Stimulated activated naive CD8-positive, alpha-beta T cell treated with anti-CD3 and anti-CD28 coated beads, Interleukin-15, amount 100 ng/mL, for 72 hours (primary cell): ENCODE results near the gene CTNNA2.

ENCODE experiments used
- ATAC-seq: fragments of 150-1000 bp; cut with Tn5 transposase; 2 replicates; pipeline ENCODE4 v1.10.0; 2021; ENCODE audit warnings: mild to moderate bottlenecking, moderate library complexity
- DNase-seq, 2 donors: peaks; one replicate each; pipeline ENCODE4 v3.0.0; 2021 to 2022
- H3K27ac Mint-ChIP-seq, 2 donors: one replicate each; pipeline ENCODE4 v1.8.0; 2022; ENCODE audit warnings: mild to moderate bottlenecking in 2 of 2, mixed read lengths in 2 of 2, moderate library complexity in 2 of 2
- H3K27me3 Mint-ChIP-seq: one replicate; pipeline ENCODE4 v1.8.0; 2022; ENCODE audit warnings: mixed read lengths
- H3K4me1 Mint-ChIP-seq: one replicate; pipeline ENCODE4 v1.8.0; 2022; ENCODE audit warnings: mild to moderate bottlenecking, mixed read lengths
- H3K4me3 Mint-ChIP-seq, 2 donors: one replicate each; pipeline ENCODE4 v1.8.0; 2022; ENCODE audit warnings: mild to moderate bottlenecking in 2 of 2, mixed read lengths in 2 of 2, moderate library complexity in 1 of 2
- H3K9me3 Mint-ChIP-seq, 2 donors: one replicate each; pipeline ENCODE4 v1.8.0; 2022; ENCODE audit warnings: mixed read lengths in 2 of 2

The CTNNA2 gene

DNA sequence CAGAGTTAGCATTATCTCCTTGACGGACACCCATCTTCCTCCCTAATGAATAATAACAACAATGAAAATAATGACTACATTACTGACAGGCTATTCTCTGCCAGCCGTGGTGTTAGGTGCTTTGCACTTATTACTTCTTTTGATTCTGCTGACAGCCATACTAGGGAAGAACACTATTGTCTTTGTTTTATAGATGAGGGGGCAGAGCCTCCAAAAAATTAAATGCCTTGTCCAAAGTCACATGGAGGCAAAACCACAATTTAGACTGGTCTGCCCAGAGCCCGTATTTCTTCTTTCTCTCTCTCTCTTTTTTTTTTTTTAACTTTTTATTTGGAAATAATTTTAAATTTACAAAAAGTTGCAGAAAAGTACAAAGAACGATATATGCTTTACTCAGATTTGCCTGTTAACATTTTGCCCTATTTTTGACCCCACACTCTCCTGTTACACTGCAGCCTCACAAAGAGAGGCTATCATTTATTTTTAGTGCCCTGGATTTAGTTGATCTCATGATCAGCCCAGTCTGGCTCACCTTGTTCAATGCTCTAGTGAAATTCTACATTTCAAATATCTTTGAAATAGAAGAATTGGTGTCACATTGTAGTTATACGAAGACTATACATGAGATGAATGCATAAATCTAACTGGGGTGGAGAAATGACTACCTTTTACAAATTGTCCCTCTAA, 422.3 kb downstream of the CTNNA2 start:
- Mint-ChIP-seq H3K27ac (no peak overlapping the region), H3K27me3 (peaks cover 21% of the 10 kb centered on the region)

DNA sequence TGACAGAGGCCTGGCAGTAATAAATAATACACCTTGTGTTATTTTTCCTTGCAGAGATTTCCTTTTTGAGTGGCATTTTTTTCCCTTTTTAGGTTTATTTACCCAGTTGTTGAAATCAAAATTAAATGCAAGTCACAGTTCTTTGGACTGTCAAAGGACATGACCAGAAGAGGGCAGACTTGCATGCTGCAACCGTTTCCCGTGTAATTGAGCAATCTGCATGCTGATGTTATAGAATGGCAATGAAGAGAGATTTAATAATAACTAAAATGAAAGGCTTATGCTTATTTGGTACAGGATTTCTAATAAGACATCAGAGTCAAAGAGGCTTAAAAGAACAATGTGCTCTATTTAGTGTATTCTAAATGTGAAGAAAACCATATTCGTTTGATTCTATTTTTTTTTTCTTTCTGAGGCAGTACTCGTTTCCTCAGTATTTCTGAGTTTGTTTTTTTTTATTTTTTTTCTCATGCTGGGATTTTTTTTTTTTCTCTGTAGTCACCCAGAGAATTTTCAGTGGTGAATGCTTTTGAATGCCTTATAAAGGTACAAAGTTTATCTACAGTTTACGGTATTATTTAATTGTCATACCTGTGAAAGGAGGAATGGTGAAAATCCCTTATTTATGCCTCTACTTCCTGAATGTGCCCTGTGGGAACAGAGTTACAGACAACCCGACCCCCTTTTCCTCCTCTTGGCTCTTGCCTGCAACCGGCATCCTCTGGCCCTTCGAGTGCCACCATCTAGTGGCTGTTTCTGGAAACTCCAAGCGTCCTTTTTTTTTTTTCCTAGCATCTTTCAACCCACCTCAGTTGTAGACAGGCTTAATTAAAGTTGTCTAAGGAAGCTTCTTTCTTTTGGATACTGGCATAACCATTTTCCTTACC, 423.2 kb downstream of the CTNNA2 start:
- Mint-ChIP-seq H3K4me1 (peaks cover 6% of the 10 kb centered on the region), H3K27me3 (peaks cover 21% of the 10 kb centered on the region), H3K4me3 (no peak overlapping the region), H3K27ac (peak overlapping the region in 1 of 2 donors; percentile 58), H3K9me3 (no peaks in the 10 kb centered on the region)
- ATAC-seq: no peak
- peak; percentile 0 to 11 for DNase-seq

More for the DNA sequence above, 422.3 kb downstream of the CTNNA2 start:
- Mint-ChIP-seq H3K4me1 (peaks cover 6% of the 10 kb centered on the region), H3K4me3 (no peak overlapping the region), H3K9me3 (no peaks in the 10 kb centered on the region)
- DNase-seq (no peak), ATAC-seq (no peak)

DNA sequence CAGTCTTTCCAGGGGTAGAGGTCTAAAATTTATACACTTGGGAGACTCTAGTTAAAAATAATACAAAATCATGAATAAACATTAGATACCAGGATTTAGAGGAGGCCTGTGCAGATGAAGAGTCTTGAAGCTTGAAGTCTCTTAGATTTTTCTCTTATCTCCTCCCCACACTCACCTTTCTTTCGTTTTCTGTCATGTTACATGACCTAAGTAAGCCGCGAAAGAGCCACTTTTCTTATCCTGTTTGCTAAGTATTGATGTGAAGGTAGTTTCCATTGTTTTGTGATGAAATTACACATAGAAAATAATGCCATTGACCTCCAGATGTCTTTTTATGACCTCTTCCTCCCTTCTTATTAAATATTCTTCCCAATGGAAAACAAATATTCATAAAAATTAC, 423.9 kb downstream of the CTNNA2 start:
- peaks cover 21% of the 10 kb centered on the region for H3K27me3 Mint-ChIP-seq
- no peaks in the 10 kb centered on the region for H3K9me3 Mint-ChIP-seq
- DNase-seq (no peak), ATAC-seq (no peak)
- H3K27ac Mint-ChIP-seq: no peak overlapping the region
- no peak overlapping the region for H3K4me3 Mint-ChIP-seq
- peaks cover 6% of the 10 kb centered on the region for H3K4me1 Mint-ChIP-seq

DNA sequence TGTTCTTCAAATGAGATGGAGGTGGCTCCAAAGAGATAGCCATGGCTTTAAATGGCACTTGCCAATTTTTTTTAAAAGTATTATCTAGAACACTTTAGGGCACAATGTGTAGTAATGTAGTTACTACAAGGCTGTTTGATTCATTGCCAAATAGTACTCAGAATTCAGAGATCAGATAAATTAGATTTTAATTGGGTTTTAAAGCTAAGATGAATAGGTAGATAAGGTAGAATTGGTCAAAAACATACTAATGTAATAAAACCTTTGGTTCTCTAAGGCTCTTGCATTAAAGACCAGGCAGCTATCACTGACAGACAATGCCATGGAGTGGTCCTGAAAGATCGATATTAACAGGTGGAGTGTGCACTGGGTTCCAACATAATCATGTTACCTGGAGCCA, 425.8 kb downstream of the CTNNA2 start:
- DNase-seq: no peak
- Mint-ChIP-seq H3K4me1 (peaks cover 6% of the 10 kb centered on the region), H3K27ac (no peak overlapping the region), H3K4me3 (no peak overlapping the region), H3K9me3 (no peaks in the 10 kb centered on the region), H3K27me3 (peaks cover 21% of the 10 kb centered on the region)
- no peak for ATAC-seq

DNA sequence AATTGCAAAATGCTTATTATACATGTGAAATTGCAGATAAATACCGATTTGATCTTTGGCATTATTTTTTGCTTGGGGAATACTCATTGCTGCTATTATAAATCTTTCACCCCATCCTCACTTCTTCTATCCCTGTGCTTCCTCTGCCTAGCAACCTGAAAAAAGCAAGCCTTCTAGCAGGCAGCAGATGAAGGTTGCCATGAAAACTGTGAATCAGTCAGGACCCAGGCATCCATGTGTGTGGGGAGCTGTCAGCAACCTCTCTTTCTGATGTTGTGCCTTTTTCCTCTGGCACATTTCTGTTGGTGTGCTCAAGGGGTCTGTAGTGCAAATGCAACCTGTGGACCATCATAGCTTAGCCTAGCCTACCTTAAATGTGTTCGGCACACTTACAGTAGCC, 427.5 kb downstream of the CTNNA2 start:
- Mint-ChIP-seq H3K4me3 (no peak overlapping the region), H3K27me3 (peaks cover 20% of the 10 kb centered on the region), H3K9me3 (no peaks in the 10 kb centered on the region), H3K27ac (no peak overlapping the region), H3K4me1 (peaks cover 6% of the 10 kb centered on the region)
- ATAC-seq (no peak), DNase-seq (no peak)

DNA sequence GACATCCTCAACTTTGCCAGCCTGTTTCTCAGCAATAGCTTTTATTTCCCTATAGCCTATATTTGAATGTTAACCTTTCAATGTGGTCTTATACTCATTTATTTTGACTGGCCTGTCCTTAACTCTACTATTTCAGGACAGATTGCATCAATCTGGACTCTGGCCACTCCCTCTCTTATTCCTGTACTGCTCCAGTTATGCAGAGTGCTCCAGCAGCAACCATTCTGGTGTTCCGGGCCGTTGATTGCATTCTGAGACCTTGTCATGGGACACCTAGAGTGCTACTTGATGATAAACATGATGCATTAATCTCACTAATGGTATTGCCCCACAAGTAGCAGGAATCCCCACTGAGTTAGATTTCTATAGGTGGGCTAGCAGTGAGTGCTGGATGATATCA, 428.3 kb downstream of the CTNNA2 start:
- H3K27me3 Mint-ChIP-seq: peaks cover 13% of the 10 kb centered on the region
- H3K4me3 Mint-ChIP-seq: no peak overlapping the region
- no peak for ATAC-seq
- peak overlapping the region in 1 of 2 donors; percentile 12 for H3K27ac Mint-ChIP-seq
- no peak for DNase-seq
- H3K9me3 Mint-ChIP-seq: no peaks in the 10 kb centered on the region
- peaks cover 4% of the 10 kb centered on the region for H3K4me1 Mint-ChIP-seq

DNA sequence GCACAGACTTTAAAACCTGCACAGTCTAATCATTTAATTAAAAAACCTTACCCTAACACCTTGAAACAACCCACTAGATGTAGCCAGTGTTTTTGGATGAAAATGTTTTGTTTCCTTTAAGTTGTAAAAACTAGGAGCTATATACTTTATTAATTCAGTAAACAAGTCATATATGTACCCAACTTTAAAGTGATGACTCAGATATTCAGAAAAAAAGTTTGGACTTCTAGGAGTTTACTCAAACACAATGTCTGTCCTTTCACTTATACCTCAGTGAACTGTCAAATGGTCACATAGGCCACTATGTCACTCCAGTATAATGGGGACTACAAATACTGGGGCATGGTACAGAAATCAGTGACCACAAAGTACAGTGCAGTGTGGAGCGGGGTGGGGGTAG, 431.4 kb downstream of the CTNNA2 start:
- ATAC-seq: no peak
- Mint-ChIP-seq H3K27me3 (no peaks in the 10 kb centered on the region), H3K27ac (no peak overlapping the region), H3K4me1 (no peaks in the 10 kb centered on the region), H3K4me3 (no peak overlapping the region), H3K9me3 (peaks cover 0 to 4% of the 10 kb centered on the region in 2 donors)
- no peak for DNase-seq

DNA sequence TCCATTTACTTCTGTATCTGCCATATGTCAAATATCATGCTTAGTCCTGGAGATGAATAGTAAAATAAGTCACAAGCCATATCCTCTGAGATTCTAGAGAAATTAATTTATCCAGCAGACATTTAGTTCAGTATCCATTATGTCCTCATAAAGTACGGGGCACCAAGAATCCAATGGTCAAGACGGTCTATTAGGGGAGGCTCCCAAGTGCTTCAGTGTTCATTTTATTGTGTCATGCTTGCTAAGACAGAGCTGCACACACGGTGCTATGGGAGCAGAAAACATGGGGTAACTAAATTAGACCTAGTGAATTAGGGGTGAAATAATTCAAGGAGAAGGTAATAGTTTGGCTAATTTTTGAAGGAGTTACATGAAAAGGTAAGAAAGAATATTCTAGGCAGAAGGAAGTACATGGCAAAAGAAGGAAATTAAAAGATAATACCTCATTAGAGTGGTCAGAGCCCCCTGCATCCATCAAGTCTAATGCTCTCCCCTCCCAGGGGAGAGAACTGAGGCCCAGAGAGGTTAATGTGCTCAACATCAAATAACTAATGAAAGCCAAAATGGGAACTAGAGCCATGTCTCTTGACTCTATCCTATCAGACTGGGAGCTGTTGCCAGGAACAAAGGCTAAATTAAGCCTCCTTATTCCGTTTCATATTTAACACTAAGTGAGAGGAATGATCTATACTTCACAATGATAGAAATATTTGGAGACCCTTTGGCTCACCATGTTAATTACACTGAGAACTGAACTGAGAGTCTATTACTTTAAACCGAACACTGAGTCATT, 433.0 kb downstream of the CTNNA2 start:
- no peaks in the 10 kb centered on the region for H3K27me3 Mint-ChIP-seq
- DNase-seq: no peak
- no peaks in the 10 kb centered on the region for H3K4me1 Mint-ChIP-seq
- H3K9me3 Mint-ChIP-seq: peaks cover 0 to 4% of the 10 kb centered on the region in 2 donors
- H3K27ac Mint-ChIP-seq: no peak overlapping the region
- no peak overlapping the region for H3K4me3 Mint-ChIP-seq
- no peak for ATAC-seq

DNA sequence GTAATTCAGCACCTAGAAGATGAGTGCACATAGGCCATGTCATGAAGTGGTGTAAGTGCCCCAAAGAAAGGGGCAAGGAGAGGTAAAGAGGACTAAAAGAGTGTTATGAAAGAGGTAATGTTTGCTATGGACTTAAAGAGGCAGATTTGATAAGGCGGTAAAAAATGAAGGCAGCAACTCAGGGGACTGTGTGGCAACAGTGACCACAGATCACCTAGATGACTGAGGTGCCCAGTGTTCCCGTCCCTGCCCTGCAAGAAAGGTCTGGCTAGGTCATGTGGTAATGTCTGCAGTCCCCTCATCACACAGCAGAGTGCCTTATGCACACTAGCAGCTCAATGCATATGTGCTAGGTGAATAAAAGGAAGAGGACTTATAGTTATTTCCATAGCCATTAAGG, 434.9 kb downstream of the CTNNA2 start:
- Mint-ChIP-seq H3K4me3 (no peak overlapping the region), H3K27ac (no peak overlapping the region), H3K27me3 (no peaks in the 10 kb centered on the region), H3K9me3 (peaks cover 4 to 8% of the 10 kb centered on the region in 2 donors), H3K4me1 (no peaks in the 10 kb centered on the region)
- no peak for DNase-seq
- no peak for ATAC-seq

DNA sequence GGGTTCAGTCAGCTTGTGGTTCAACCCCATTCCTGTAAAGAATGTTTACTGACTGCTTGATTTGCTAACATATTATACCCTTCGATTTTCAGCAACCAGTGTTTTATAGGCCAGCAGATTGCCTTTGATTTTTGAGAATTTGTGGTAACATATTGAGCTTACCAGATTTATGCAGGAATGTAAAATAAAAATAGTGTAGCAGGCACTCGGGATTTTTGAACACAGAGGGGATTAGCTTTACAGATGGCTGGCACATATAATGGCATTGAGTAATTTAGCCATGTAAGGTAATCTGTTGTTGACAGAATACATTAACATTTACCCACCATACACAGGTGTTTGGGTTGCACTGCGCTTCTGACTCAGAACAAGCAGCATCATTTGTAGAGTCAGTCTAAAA, 437.7 kb downstream of the CTNNA2 start:
- no peak for ATAC-seq
- Mint-ChIP-seq H3K27ac (no peak overlapping the region), H3K4me1 (no peaks in the 10 kb centered on the region), H3K9me3 (peaks cover 8 to 12% of the 10 kb centered on the region in 2 donors), H3K27me3 (no peaks in the 10 kb centered on the region), H3K4me3 (no peak overlapping the region)
- no peak for DNase-seq

DNA sequence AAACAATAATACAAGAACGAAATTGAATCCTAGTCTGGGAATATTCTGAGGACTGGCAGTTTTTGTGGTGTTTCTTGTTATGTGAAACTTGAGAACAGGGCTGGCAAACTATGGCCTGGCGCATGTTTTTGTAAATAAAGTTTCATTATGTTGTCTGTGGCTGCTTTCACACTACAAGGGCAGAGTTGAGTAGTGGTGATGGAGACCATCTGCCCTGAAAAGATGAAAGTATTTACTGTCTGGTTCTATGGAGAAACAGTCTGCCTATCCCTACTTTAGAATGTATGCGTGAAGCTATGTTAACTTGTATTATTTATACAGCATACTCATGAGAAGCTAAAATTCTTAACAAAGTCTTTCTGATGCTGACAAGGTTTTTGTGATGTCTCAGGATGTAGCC, 439.8 kb downstream of the CTNNA2 start:
- Mint-ChIP-seq H3K27me3 (peaks cover 2% of the 10 kb centered on the region), H3K27ac (no peak overlapping the region), H3K4me1 (no peaks in the 10 kb centered on the region), H3K9me3 (peaks cover 11 to 18% of the 10 kb centered on the region in 2 donors), H3K4me3 (no peak overlapping the region)
- no peak for ATAC-seq
- no peak for DNase-seq

DNA sequence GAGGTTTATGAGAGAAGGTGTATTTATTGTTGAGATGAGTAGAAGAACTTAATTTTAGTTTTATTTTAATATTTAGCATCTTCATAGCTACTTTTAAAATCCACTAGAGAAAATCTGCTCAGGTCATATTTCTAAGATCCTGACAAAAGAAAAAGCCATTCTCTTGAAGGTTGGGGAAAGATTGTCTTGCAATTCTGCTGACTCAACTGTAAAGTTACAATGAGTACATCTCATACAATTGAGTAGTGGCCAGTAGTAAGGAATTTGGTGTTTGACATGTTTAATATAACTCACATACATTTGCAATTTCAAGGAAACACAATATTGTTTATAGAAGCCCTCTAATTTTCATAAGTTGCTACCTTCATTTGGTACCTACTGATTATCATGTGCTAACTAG, 447.2 kb downstream of the CTNNA2 start:
- Mint-ChIP-seq H3K27ac (no peak overlapping the region), H3K9me3 (peaks cover 13 to 20% of the 10 kb centered on the region in 2 donors), H3K4me3 (no peak overlapping the region), H3K4me1 (no peaks in the 10 kb centered on the region), H3K27me3 (peaks cover 10% of the 10 kb centered on the region)
- no peak for ATAC-seq
- no peak for DNase-seq

DNA sequence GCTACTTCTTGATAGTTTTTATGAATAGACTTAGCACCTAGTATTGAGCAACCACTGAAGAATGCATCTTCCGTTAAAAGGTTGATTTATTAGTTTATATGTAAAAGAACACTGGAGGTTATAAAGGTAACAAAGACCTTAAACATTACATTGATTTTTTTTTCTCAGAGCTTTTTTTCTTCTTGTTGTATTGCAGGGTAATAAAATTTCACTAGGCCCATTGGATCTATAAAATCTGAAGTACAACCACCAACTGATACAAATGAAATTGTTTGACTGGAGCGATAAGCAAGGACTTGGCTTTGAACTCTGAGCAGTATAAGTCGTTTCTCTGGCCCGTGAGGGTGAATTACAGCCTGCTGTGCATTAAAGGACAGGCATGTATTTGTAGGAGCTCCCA, 447.7 kb downstream of the CTNNA2 start:
- Mint-ChIP-seq H3K27me3 (peaks cover 10% of the 10 kb centered on the region), H3K4me3 (no peak overlapping the region), H3K27ac (no peak overlapping the region), H3K9me3 (peaks cover 13 to 20% of the 10 kb centered on the region in 2 donors), H3K4me1 (no peaks in the 10 kb centered on the region)
- DNase-seq (no peak), ATAC-seq (no peak)

DNA sequence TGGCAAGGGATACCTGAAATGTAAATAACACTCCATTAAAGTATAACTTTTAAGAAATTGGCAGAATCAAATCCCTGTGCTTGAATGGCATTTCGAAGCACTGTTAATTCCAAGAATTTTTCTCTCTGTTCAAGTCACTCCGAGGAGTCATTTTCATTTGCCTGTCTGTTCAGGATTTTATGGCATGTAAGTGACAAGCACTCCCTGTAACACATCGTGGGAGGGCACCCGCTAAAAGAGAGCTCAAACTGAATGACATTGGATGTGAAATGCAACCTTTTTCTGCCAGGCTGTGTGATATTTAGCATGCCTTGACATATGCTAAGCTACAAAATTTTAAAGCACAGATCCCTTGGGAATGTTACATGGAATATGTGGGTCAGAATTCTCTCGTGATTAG, 452.1 kb downstream of the CTNNA2 start:
- Mint-ChIP-seq H3K27ac (no peak overlapping the region), H3K4me3 (no peak overlapping the region), H3K4me1 (no peaks in the 10 kb centered on the region), H3K27me3 (no peaks in the 10 kb centered on the region), H3K9me3 (peaks cover 4 to 8% of the 10 kb centered on the region in 2 donors)
- DNase-seq (no peak), ATAC-seq (no peak)

DNA sequence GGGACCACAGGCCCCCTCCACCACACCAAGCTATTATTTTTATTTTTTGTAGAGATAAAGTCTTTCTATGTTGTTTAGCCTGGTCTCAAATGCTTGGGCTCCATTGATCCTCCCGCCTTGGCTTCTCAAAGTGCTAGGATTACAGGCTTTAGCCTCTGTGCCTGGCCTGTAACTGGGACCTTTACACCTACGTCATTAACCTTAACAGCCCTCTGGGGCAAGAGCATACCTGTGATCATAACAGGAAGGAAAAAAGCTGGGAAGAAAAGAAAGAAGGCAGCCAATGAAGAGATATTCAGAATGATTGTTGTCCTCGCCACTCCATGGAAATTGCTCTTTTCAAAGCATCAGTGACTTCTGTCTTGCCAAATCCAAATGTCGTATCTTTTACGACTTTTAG, 453.5 kb downstream of the CTNNA2 start:
- Mint-ChIP-seq H3K27me3 (no peaks in the 10 kb centered on the region), H3K27ac (no peak overlapping the region), H3K4me1 (no peaks in the 10 kb centered on the region), H3K4me3 (no peak overlapping the region), H3K9me3 (peaks cover 4 to 8% of the 10 kb centered on the region in 2 donors)
- ATAC-seq (no peak), DNase-seq (no peak)

DNA sequence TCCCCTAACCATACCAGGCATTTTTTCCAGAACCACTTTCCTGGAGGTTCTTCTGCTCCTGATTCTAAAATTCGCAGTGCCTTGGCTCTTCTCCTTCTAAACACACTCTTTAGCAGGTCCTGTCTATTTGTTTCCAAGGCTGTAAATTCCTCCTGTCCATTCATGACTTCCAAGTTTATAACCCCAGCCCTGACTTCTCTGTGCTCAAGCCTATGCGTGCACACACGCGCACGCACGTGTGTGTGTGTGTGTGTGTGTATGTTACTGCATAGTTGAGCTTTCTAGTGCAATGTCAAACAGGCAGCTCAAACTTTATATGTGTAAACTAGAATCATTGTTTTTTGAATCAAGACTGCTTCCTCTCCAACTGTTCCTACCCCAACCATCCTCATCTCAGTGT, 454.0 kb downstream of the CTNNA2 start:
- H3K4me3 Mint-ChIP-seq: no peak overlapping the region
- peaks cover 4 to 8% of the 10 kb centered on the region in 2 donors for H3K9me3 Mint-ChIP-seq
- DNase-seq (no peak), ATAC-seq (no peak)
- no peaks in the 10 kb centered on the region for H3K27me3 Mint-ChIP-seq
- H3K27ac Mint-ChIP-seq: no peak overlapping the region
- no peaks in the 10 kb centered on the region for H3K4me1 Mint-ChIP-seq
